HepG2 (cell line): ENCODE measurements around the gene FNDC7. TPM values are rescaled to one million over a fixed set of nuclear protein-coding genes. Genes with fewer than 3 reads are reported as not detected.
"Not testable (repeated sequence)": the region's sequence is repeated elsewhere in the genome, so short reads cannot be mapped to it uniquely, and the experiment has no call there.

Source experiments
- ATAC-seq: fragments of 200-7000 bp; cut with Tn5 transposase; 3 replicates; pipeline ENCODE4 v1.9.1; 2020; ENCODE audit warnings: mild to moderate bottlenecking, moderate library complexity
- BruUV-seq: library from RNA; stranded (reverse); fragments of 400-500 nt; replicated peaks from 2 replicates; lab custom pipeline; 2021; lab: Mats Ljungman, UMichigan
- CTCF ChIA-PET: fragments of 300-600 bp; formaldehyde crosslinking; extraction: SDS; loops from one replicate; lab custom pipeline; 2021; ENCODE audit warnings: low total read pairs, inconsistent platforms, low intra/inter-chr PET ratio; lab: Yijun Ruan, JAX
- POLR2A ChIA-PET: fragments of 350-600 bp; sonication (Branson Sonifier 250); formaldehyde crosslinking; loops from one replicate; lab custom pipeline; 2020; ENCODE audit warnings: antibody characterized with exemption, inconsistent platforms; lab: Yijun Ruan, JAX
- DNase-seq: peaks from one replicate; pipeline ENCODE4 v3.0.0-alpha.2; 2015; ENCODE audit warnings: low spot score
- FAIRE-seq: peaks from 3 replicates; lab custom pipeline; 2011; peaks lifted over from hg19 to GRCh38; lab: Jason Lieb, UNC
- H2AFZ ChIP-seq: one replicate; pipeline ENCODE4 v1.6.1; 2011; ENCODE audit warnings: low read length, inconsistent platforms
- H3K27ac ChIP-seq: fragments of 300-600 bp; 3 replicates; pipeline ENCODE4 v1.8.0; 2011; ENCODE audit warnings: mixed run types, mild to moderate bottlenecking, mixed read lengths, low read length, inconsistent platforms; ENCODE audit not compliant: insufficient read depth; ENCODE audit errors: extremely low read length
- H3K27me3 ChIP-seq, 2 experiments: fragments of 200-600 bp in 1 of 2; 2 replicates in 1 of 2; 3 replicates in 1 of 2; pipeline versions ENCODE4 v1.6.0 to v1.8.0; 2011; ENCODE audit warnings: low read length in 2 of 2, mild to moderate bottlenecking in 2 of 2, moderate library complexity in 2 of 2, inconsistent platforms in 1 of 2; ENCODE audit not compliant: insufficient read depth in 2 of 2, control insufficient read depth in 1 of 2
- H3K36me3 ChIP-seq, 2 experiments: fragments of 200-600 bp in 1 of 2; replicated peaks in 1 of 2; 2 replicates in 1 of 2; 3 replicates in 1 of 2; pipeline versions ENCODE4 v1.5.1 to v1.8.0; 2011; ENCODE audit warnings: low read length in 2 of 2, inconsistent platforms in 1 of 2; ENCODE audit not compliant: insufficient read depth in 2 of 2, control insufficient read depth in 1 of 2
- H3K4me1 ChIP-seq: 2 replicates; pipeline ENCODE4 v1.5.1; 2012; ENCODE audit warnings: low read length, inconsistent platforms; ENCODE audit not compliant: insufficient read depth
- H3K4me2 ChIP-seq: 2 replicates; pipeline ENCODE4 v1.6.0; 2011; ENCODE audit warnings: low read depth, low read length, inconsistent platforms
- H3K4me3 ChIP-seq, 3 experiments: fragments of 200-600 bp in 1 of 3; sonication (generic), shearing (Covaris generic) in 1 of 3; replicated peaks in 1 of 3; 2 replicates each; pipeline ENCODE4 v1.5.1; 2011 to 2016; ENCODE audit warnings: low read length in 3 of 3, inconsistent platforms in 2 of 3, low read depth in 2 of 3, mild to moderate bottlenecking in 2 of 3, control low read depth in 1 of 3, mixed read lengths in 1 of 3; ENCODE audit not compliant: insufficient read depth in 1 of 3
- H3K79me2 ChIP-seq: one replicate; pipeline ENCODE4 v1.6.1; 2011; ENCODE audit warnings: low read length, inconsistent platforms; ENCODE audit not compliant: insufficient read depth
- H3K9ac ChIP-seq: 2 replicates; pipeline ENCODE4 v1.6.0; 2011; ENCODE audit warnings: mild to moderate bottlenecking, low read depth, low read length, inconsistent platforms; ENCODE audit not compliant: insufficient read depth
- H3K9me3 ChIP-seq: 2 replicates; pipeline ENCODE4 v1.5.1; 2012; ENCODE audit warnings: mild to moderate bottlenecking, low read length
- H4K20me1 ChIP-seq: 2 replicates; pipeline ENCODE4 v1.6.0; 2011; ENCODE audit warnings: inconsistent platforms, mild to moderate bottlenecking, low read length, moderate library complexity; ENCODE audit not compliant: insufficient read depth
- ATAD3A ChIP-seq: sonication (generic); formaldehyde crosslinking; IDR thresholded peaks from 2 replicates; pipeline ENCODE4 v1.4.0; 2020; ENCODE audit warnings: missing genetic modification reagents
- NFYB ChIP-seq: sonication (generic); formaldehyde crosslinking; IDR thresholded peaks from 2 replicates; pipeline ENCODE4 v1.4.0; 2020; ENCODE audit warnings: missing genetic modification reagents
- TRAFD1 ChIP-seq: sonication (generic); formaldehyde crosslinking; IDR thresholded peaks from 2 replicates; pipeline ENCODE4 v1.5.1; 2020; ENCODE audit warnings: missing genetic modification reagents, mild to moderate bottlenecking, borderline replicate concordance
- ZFP36 ChIP-seq: fragments of 150-350 bp; IDR thresholded peaks from 2 replicates; pipeline ENCODE4 v1.6.1; 2018; ENCODE audit warnings: borderline replicate concordance, low read length, low read depth; ENCODE audit not compliant: partially characterized antibody
- ZNF597 ChIP-seq: sonication (generic); formaldehyde crosslinking; IDR thresholded peaks from 2 replicates; pipeline ENCODE4 v1.5.0; 2020; ENCODE audit warnings: missing genetic modification reagents
- ZNF850 ChIP-seq: sonication (generic); formaldehyde crosslinking; conservative IDR thresholded peaks from 2 replicates; pipeline ENCODE4 v1.9.0; 2021; ENCODE audit warnings: mild to moderate bottlenecking, missing genetic modification reagents
- WGBS: methylation state at CpG from one replicate; pipeline ENCODE4 v1.1.6; 2017; ENCODE audit warnings: low lambda C conversion rate; 5-methylcytosine and 5-hydroxymethylcytosine counted together
- in situ Hi-C: cut with HindIII; loops from 2 replicates; pipeline ENCODE4 v1.10.0; 2017; ENCODE audit warnings: low pct_unique_long_range_greater_than_20kb; ENCODE audit not compliant: extremely low pct_ligation_motif_present
- intact Hi-C: fragments of 100-400 bp; cut with micrococcal nuclease; formaldehyde crosslinking; loops from one replicate; pipeline ENCODE4 v1.10.0; 2022; ENCODE audit not compliant: unreplicated experiment
- polyA plus RNA-seq, 8 experiments: library from polyadenylated mRNA; depleted of rRNA in 3 of 8; stranded (reverse) in 7 of 8; unstranded in 1 of 8; fragments of >200 nt; fragmentation: Illumina TruSeq in 4 of 8; extraction: Trizol in 4 of 8; gene quantifications; 2 replicates each; pipeline versions ENCODE4 v1.2.1 to v1.2.3, GENCODE V29; 2011 to 2016; ENCODE audit warnings: low read depth in 4 of 8, missing spikeins in 1 of 8, mixed read lengths in 1 of 8; ENCODE audit not compliant: insufficient read depth in 1 of 8
- total RNA-seq, 5 experiments: library from RNA; depleted of rRNA; stranded (reverse); fragments of >200 nt; fragmentation: Illumina TruSeq; extraction: Trizol; gene quantifications; 2 replicates each; pipeline ENCODE4 v1.2.3, GENCODE V29; 2016; ENCODE audit warnings: low read depth in 1 of 5
- TF ChIP-seq, protein P1 (sequence below): sonication (generic); formaldehyde crosslinking; IDR thresholded peaks from 2 replicates; pipeline ENCODE4 v1.8.0; 2022; ENCODE audit warnings: missing genetic modification reagents, low read depth, mild to moderate bottlenecking, borderline replicate concordance

The FNDC7 gene
- total and polyA plus RNA-seq, 2 of the 13 experiments (the other 11 are each of a cell fraction or from before 2014, with no cell fraction given) = 0.03 TPM; not detected in 1

DNA sequence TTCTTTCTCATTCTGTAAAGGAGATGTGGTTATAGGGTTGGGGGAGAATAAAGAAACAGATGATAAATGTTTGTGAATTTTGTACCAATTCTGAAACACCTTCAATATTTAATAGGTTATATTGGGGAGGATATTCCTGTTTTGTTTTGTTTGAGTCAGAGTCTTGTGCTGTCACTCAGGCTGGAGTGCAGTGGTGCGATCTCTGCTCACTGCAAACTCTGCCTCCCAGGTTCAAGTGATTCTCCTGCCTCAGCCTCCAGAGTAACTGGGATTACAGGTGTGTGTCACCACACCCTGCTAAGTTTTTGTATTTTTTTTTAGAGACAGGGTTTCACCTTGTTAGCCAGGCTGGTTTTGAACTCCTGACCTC, 68.9 kb downstream of the FNDC7 start:
- DNase-seq, ATAC-seq, H3K9ac ChIP-seq, in situ Hi-C loops, CTCF ChIA-PET, FAIRE-seq, H3K4me2 ChIP-seq, POLR2A ChIA-PET, H3K27me3 ChIP-seq, H3K4me3 ChIP-seq, H3K79me2 ChIP-seq, H3K4me1 ChIP-seq, intact Hi-C loops, H2AFZ ChIP-seq, H4K20me1 ChIP-seq, H3K27ac ChIP-seq, BruUV-seq: not testable (repeated sequence)
- WGBS = 100% methylated on average over 1 of the region's 1 CpG
- Histone ChIP-seq H3K36me3 (peaks cover 2 to 21% of the 10 kb centered on the region in 2 experiments), H3K9me3 (peaks cover 20% of the 10 kb centered on the region)

GRCh38 chr1:108785264-108785663, 72.6 kb downstream of the FNDC7 start:
- Histone ChIP-seq H3K36me3 (peaks cover 2 to 17% of the 10 kb centered on the region in 2 experiments), H3K9me3 (peaks cover 20% of the 10 kb centered on the region), H3K9ac (no peak overlapping the region)
- DNase-seq = no peak
- no TSS peak for BruUV-seq
- in situ Hi-C loops = no loop called here
- ATAC-seq = no peak
- TF ChIP-seq NFYB = no peak
- no peak for TF ChIP-seq ZNF597 (CRISPR knock-in tag)
- TF ChIP-seq ZFP36 = peak; percentile 64
- TF ChIP-seq ZNF850 = no peak
- no peak for TF ChIP-seq ATAD3A
- TF ChIP-seq, protein P1, sequence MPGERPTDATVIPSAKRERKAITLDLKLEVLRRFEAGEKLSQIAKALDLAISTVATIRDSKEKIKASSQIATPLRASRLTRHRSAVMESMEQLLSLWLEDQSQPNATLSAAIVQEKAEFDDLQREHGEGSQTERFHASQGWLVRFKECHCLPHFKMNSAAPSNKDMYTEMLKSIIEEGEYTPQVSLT (CRISPR knock-in tag) = no peak
- TF ChIP-seq TRAFD1 (CRISPR knock-in tag) = no peak
- TF ChIP-seq, all 625 proteins: peak for 1
- intact Hi-C loops = no loop called here
- Histone ChIP-seq H3K4me1 (no peaks in the 10 kb centered on the region), H3K4me3 (no peak overlapping the region), H3K79me2 (no peaks in the 10 kb centered on the region), H4K20me1 (no peaks in the 10 kb centered on the region), H3K27me3 (no peaks in the 10 kb centered on the region), H3K27ac (no peak overlapping the region), H2AFZ (no peak overlapping the region), H3K4me2 (no peak overlapping the region)
- ChIA-PET POLR2A (no interaction called here), CTCF (no interaction called here)
- no peak for FAIRE-seq
- WGBS = 92% methylated on average over 5 of the region's 6 CpGs
